Activated gamma-delta T cell treated with anti-CD3 and anti-CD28 coated beads, Interleukin-2, amount 50 U/mL, for 16 hours (primary cell): ENCODE results near the gene KCNK6.

Experiments
- DNase-seq: peaks from one replicate; pipeline ENCODE4 v3.0.0-alpha.2; 2020; ENCODE audit warnings: low read depth

The KCNK6 gene

GRCh38 chr19:38319421-38320258 is at the start of gene KCNK6:
Gene KCNK6 (plus strand): TSS chr19:38319845. CDS start chr19:38319951, 106 bp downstream.
- DNase-seq: peak; percentile 27

DNA sequence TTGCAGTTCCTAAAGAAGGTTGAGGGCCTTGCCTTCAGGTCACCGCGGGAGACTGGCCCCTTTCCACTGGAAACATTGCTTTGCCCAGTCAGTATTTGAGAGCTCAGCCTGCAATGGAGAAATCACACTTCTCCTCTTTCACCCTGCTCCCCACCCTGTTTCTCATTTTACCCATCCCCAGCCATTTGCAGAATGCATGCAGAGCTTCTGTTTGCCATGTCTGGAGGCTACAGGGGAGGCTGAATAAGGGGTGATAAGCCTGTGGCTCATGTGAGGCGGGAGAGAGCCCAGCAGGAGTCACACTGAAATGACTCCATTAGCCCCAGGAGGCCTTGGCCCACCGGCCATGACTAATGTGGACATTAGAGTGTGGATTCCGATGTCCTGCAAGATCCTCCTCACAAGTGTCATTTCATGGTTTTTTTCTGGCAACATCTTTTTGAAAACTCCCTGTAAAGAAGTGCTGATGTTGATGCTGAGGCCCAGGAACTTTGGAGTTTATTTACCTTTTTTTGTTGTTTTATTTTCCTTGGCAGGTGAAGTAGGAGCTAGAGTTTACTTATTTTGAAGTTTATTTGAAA is 49.0 kb upstream of the KCNK6 start:
- no peak for DNase-seq

DNA sequence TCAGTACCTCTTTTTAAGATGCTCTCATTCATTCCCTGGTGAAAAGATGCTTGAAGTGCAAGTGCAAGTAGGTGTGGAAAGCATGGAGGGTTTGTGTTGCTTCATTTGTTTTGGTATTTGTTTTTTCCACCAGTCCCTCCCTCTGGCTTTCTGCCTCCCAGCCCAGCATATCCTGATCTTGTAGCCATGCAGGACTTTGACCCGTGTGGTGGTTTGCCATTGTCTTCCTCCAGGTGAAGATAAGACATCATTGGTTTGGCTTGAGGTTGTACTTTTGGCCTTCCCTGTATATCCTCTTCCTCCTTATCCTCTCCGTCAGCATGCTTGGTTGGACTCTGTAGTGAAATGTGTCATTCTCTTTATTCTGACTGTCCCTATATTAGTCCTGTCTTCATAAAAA is 46.1 kb upstream of the KCNK6 start:
- DNase-seq: no peak

DNA sequence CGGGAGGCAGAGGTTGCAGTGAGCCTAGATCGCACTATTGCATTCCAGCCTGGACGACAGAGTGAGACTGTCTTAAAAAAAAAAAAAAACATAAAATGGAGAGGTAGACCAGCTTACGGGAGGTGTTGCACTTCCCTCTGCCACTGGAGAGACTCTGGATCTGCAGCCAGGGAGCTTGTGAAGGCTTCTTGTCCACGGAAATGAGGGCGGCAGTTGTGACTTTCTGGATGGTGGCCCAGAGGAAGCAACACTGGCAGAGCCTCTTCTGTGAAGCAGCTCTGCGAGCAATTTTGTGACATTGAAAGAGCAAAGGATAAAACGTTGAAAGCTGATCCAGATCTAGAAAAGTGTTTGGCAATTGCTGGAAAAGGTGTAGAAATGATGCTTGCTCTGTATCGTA is 44.9 kb upstream of the KCNK6 start:
- DNase-seq: no peak

- DNase-seq: no peak
Observed at GRCh38 chr19:38276942-38277517, 42.6 kb upstream of the KCNK6 start.

GRCh38 chr19:38277549-38277948 is 42.1 kb upstream of the KCNK6 start:
- no peak for DNase-seq

GRCh38 chr19:38277969-38278680 is 41.5 kb upstream of the KCNK6 start:
- DNase-seq: no peak

DNA sequence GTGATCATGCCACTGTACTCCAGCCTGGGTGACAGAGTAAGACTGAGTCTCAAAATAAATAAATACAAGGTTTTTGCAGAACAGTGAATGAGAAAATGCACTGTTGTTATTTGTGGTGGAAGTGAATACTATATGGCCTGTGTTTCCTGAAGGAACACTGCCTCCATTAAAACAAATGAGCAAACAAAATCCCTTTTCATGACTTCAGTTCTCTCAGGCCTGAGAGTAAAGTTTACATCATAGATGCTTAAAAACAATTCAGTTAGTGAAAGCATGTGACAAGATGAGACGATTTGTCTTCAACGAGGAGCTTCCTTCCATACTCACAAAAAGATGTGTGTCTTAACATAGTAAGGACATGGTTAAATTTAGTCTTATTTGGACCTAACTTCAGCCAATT is 40.9 kb upstream of the KCNK6 start:
- DNase-seq: no peak

DNA sequence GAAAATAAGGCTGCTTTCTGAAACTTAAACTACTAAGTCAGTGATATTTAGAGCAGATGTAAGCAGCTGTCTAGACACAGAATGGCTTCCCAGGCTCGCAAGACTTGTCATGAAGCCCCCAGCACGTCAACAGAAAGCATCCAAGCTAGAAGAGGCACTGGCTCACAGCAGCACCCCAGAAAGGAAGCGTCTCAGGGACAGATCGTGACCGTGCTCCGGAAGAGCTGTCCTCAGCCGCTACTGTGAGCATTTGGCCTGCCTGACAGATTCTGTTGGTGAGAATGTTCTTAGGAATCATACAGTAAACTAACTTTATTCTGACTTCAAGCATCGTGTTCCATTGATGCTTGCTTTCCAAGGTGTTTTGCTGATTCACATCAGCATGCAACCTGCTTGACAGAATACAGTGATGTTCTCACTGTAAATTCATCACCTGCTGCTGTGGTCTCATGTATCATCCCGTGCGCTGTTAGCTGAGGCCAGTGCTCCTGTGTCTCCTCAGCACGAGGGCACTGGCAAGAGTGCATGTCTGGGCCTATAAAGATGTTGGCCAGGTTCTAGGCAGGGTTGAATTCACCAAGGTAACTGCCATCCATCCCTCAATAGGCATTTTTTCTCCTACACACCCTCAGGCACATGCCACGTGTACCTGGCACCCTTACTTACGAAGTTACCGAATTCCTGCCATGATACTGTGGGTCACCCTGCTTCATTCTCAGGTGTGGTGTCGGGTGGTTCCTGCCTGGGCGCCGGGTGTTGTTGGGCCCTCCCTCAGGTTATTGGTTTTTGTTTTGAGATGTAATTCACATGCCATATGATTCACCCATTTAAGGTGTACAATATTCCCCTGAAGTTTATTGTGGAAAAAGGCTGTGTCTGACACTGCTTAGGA is 39.4 kb upstream of the KCNK6 start:
- no peak for DNase-seq

GRCh38 chr19:38281811-38282566 is 37.7 kb upstream of the KCNK6 start:
- no peak for DNase-seq

GRCh38 chr19:38283271-38283670 is 36.4 kb upstream of the KCNK6 start:
- DNase-seq: no peak

DNA sequence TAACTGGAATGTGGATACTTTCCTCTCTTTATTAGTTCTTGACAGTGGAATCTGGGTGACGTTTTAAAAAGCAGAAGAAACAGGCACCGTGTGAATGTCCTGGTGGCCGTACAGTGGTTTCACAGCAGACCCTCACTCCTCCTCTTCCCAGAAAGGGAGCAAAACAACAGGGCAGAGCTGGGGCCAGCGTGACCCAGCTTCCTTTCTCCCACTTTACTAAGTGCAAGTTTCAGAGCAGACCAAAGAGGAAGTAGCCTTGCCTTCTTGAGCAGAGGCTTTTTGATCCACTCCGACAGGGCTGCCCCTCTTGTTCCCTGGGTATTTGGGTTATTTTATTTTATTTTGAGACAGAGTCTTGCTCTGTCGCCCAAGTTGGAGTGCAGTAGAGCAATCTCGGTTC is 35.2 kb upstream of the KCNK6 start:
- no peak for DNase-seq

GRCh38 chr19:38285567-38285966 is 34.1 kb upstream of the KCNK6 start:
- no peak for DNase-seq

- no peak for DNase-seq
Observed at GRCh38 chr19:38287604-38288003, 32.0 kb upstream of the KCNK6 start.

- no peak for DNase-seq
Observed at GRCh38 chr19:38288123-38288855, 31.4 kb upstream of the KCNK6 start.

DNA sequence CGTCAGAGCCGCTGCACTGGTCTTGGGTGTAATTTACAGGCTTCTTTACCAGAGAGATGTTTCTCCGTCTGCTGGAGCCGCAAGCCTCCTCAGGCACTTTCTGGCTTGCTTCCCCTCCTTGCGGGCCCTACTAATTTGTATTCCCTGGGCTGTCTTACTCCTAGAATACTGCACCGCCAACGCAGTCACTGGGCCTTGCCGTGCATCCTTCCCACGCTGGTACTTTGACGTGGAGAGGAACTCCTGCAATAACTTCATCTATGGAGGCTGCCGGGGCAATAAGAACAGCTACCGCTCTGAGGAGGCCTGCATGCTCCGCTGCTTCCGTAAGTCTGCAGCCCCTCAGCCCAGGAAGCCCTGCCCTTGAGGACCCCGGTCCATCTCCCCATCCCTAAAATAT is 29.7 kb upstream of the KCNK6 start:
- DNase-seq: no peak

GRCh38 chr19:38290631-38291147 is 29.0 kb upstream of the KCNK6 start:
- no peak for DNase-seq

DNA sequence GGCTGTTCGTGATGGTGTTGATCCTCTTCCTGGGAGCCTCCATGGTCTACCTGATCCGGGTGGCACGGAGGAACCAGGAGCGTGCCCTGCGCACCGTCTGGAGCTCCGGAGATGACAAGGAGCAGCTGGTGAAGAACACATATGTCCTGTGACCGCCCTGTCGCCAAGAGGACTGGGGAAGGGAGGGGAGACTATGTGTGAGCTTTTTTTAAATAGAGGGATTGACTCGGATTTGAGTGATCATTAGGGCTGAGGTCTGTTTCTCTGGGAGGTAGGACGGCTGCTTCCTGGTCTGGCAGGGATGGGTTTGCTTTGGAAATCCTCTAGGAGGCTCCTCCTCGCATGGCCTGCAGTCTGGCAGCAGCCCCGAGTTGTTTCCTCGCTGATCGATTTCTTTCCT is 27.8 kb upstream of the KCNK6 start:
- DNase-seq: no peak

GRCh38 chr19:38293281-38293680 is 26.4 kb upstream of the KCNK6 start:
- DNase-seq: no peak

DNA sequence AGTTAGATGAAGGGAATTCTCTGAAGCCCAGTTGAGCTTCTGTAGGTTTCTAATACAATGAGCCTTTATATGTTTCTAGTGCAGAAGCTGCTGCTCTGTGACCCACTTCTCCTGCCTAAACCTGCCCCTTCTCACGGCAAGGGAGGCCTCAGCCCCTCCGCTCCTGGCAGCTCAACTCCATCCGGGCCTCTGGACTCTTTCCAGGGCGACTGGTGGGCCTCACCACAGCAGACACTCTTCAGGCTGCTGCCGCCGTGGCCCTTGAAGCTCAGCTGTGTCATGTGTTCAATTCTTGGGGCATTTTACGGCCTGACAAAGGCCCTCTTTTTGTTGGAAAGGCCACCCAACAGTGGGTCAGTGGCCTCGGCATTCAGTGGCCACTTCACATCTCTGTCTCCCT is 25.6 kb upstream of the KCNK6 start:
- no peak for DNase-seq
